Heart right ventricle (tissue), 16 donors: ENCODE data around the gene CHFR. TPM values are rescaled to one million over a fixed set of nuclear protein-coding genes. Genes with fewer than 3 reads are reported as not detected.

ENCODE experiments used
- ATAC-seq, 8 donors: fragments of 200-7000 bp; cut with Tn5 transposase; one replicate each; pipeline ENCODE4 v1.9.1; 2020; ENCODE audit warnings: mild to moderate bottlenecking in 8 of 8, moderate library complexity in 8 of 8, moderate number of reproducible peaks in 1 of 8
- DNase-seq, 2 donors: peaks; one replicate each; pipeline ENCODE4 v3.0.0-alpha.2; 2020
- H3K27ac ChIP-seq, 10 donors: fragments of 200-600 bp; sonication (generic) in 2 of 10; one replicate each; pipeline versions ENCODE4 v1.5.0 to v1.8.0; 2020 to 2022; ENCODE audit warnings: mild to moderate bottlenecking in 3 of 10
- H3K27me3 ChIP-seq, 7 donors: fragments of 200-600 bp; one replicate each; pipeline ENCODE4 v1.8.0; 2021 to 2022; ENCODE audit warnings: mild to moderate bottlenecking in 2 of 7
- H3K36me3 ChIP-seq, 9 donors: fragments of 200-600 bp; sonication (generic) in 1 of 9; one replicate each; pipeline versions ENCODE4 v1.5.0 to v1.8.0; 2020 to 2022; ENCODE audit warnings: mild to moderate bottlenecking in 2 of 9
- H3K4me1 ChIP-seq, 9 donors: fragments of 200-600 bp; sonication (generic) in 1 of 9; one replicate each; pipeline versions ENCODE4 v1.5.0 to v1.8.0; 2020 to 2022; ENCODE audit warnings: mild to moderate bottlenecking in 4 of 9
- H3K4me3 ChIP-seq, 10 donors: fragments of 200-600 bp; sonication (generic) in 2 of 10; one replicate each; pipeline versions ENCODE4 v1.5.0 to v1.8.0; 2020 to 2022; ENCODE audit warnings: mild to moderate bottlenecking in 7 of 10, moderate library complexity in 2 of 10
- H3K9me3 ChIP-seq, 11 donors: fragments of 200-600 bp in 10 of 11; sonication (generic) in 2 of 11; one replicate each; pipeline versions ENCODE4 v1.5.0 to v1.8.0; 2013 to 2022; ENCODE audit warnings: mild to moderate bottlenecking in 2 of 11, control low read depth in 1 of 11, moderate library complexity in 1 of 11
- CTCF ChIP-seq, 9 donors: fragments of 200-600 bp; sonication (generic) in 2 of 9; IDR thresholded peaks; one replicate each; pipeline versions ENCODE4 v1.5.0 to v1.8.0; 2021 to 2022; ENCODE audit warnings: antibody characterized with exemption in 9 of 9, mild to moderate bottlenecking in 5 of 9, moderate library complexity in 1 of 9
- WGBS, 2 donors: extraction: QIAGEN DNeasy Blood & Tissue Kit; methylation state at CpG; one replicate each; pipeline ENCODE4 v1.1.7; 2013; ENCODE audit warnings: inconsistent platforms in 1 of 2; 5-methylcytosine and 5-hydroxymethylcytosine counted together
- intact Hi-C, 10 donors: fragments of 100-400 bp; cut with DNase I; formaldehyde crosslinking; loops; one replicate each; pipeline versions ENCODE4 v1.11.1 to v1.14.2; 2022
- polyA plus RNA-seq, 2 donors: library from polyadenylated mRNA; stranded (reverse); fragments of 200-250 nt; gene quantifications; one replicate each; pipeline ENCODE4 v1.2.3, GENCODE V29; 2013
- total RNA-seq, 10 donors: library from RNA; stranded (reverse); fragmentation: NEBNext Ultra II Directional in 3 of 10; extraction: Animal tissue kit (Norgen Biotek cat#: 25700) in 3 of 10; gene quantifications; one replicate each; pipeline versions ENCODE4 v1.2.1 to v1.2.4, GENCODE V29; 2021 to 2023
- donor health status: Arrhythmogenic right ventricular cardiomyopathy.
- donor health status: ischemic (EF 13 %, LVEDD 7.1; RV severe dilation, severe dysfunction).
- donor health status: healthy with polysubstance abuse.
- donor health status: DM: no; HTN: yes; CAD: no.
- donor health status: DM: no; HTN: no; CAD: no.
- donor health status: ischemic (EF 25% LVEDD 6.9; RV normal size, moderate dysfunction).
- donor health status: ischemic (EF 25% LVEDD 5.7; RV mildly dilated, moderate dysfunction).
- donor health status: healthy.
- donor health status: DM: yes; HTN: yes; CAD: no.
- donor health status: Ischemic cardiomyopathy.
- donor health status: ischemic (EF 35%, LVEDD 5.7; RV mildly dilated, moderate dysfunction).
- donor health status: nonischemic (EF 11% LVEDD 7.7; RV severe dilation, severe dysfunction).
- donor health status: DM: yes; HTN: yes; CAD: no.
- donor health status: PGD.
- donor health status: ischemic (EF 29% LVEDD 5.4; RV normal size, mild dysfunction).
- donor health status: nonischemic (EF 23%, LVEDD 6.1; RV moderate dilation, normal function).

CHFR gene
- total and polyA plus RNA-seq, 12 donors, result 10.2 to 27.2 (median 15.0) TPM

DNA sequence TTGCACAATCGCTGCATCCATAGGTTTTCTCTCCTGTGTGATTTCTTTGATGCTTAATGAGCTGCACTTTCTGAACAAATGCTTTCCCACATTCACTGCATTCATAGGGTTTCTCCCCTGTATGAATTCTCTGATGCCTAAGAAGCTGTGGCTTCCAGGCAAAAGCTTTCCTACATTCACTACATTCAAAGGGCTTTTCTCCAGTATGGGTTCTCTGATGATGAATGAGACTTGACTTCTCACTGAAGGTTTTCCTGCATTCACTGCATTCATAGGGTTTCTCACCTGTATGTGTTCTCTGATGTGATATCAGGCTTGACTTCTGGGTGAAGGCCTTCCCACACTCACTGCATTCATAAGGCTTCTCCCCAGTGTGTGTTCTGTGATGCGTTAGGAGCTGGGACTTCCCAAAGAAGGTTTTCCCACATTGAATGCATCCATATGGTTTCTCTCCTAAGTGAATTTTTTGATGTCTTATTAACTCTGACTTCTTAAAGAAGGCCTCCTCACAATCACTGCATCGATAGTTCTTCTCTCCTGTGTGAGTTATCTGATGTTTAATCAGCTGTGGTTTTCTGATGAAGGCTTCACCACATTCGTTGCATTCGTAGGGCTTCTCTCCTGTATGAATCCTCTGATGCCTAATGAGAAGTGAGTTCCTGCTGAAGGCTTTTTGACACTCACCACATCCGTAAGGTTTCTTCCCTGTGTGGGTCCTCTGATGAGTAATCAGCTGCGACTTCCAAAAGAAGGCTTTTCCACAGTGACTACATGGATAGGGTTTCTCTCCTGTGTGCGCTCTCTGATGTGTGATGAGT lies 38.4 kb upstream of the CHFR start:
- Histone ChIP-seq H3K27ac (no peak overlapping the region), H3K36me3 (peaks cover 0 to 98% (median 64%) of the 10 kb centered on the region in 9 donors), H3K4me3 (no peak overlapping the region), H3K9me3 (peaks cover 8 to 100% (median 100%) of the 10 kb centered on the region in 11 donors), H3K4me1 (no peaks in the 10 kb centered on the region), H3K27me3 (no peaks in the 10 kb centered on the region)
- TF ChIP-seq CTCF (IDR thresholded peaks at IDR 0.05), result no peak
- no peak for DNase-seq
- 98% methylated on average over 8 of the region's 8 CpGs for WGBS, 2 donors
- no peak for ATAC-seq
- intact Hi-C loops, result loop anchor here in 1 of 10 donors (10.0 kb wide), 1 partner anchor 119 kb away; no protein-coding TSS in a partner anchor

DNA sequence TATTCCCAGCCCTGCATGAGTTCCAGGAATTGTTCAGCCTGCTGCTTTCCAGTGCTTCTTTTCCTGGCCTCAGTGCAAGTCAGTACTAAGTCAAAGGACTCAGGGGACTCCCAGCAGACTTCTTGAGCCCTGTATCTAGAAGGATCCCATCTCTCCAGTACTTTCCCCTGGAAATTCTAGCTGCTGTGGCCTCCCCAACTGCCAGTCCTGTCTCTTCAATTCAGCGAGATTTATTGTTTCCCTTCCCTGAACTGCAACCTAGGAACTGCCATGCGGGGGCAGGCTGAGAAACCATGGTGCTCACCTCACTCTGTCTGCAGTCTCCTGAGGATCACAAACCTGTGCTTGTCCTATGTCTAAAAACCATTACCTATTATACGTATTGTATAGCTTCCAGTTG lies 37.0 kb upstream of the CHFR start:
- no peaks in the 10 kb centered on the region for H3K27me3 ChIP-seq
- no peaks in the 10 kb centered on the region for H3K4me1 ChIP-seq
- no peak overlapping the region for H3K27ac ChIP-seq
- peaks cover 8 to 100% (median 99%) of the 10 kb centered on the region in 11 donors for H3K9me3 ChIP-seq
- TF ChIP-seq CTCF (IDR thresholded peaks at IDR 0.05), result no peak
- intact Hi-C loops, result loop anchor here in 1 of 10 donors (10.0 kb wide), 1 partner anchor 120 kb away; no protein-coding TSS in a partner anchor
- ATAC-seq (no peak), DNase-seq (no peak)
- 97 to 100% methylated on average over 3 of the region's 3 CpGs for WGBS, 2 donors
- H3K4me3 ChIP-seq, result no peak overlapping the region
- H3K36me3 ChIP-seq, result peaks cover 0 to 94% (median 49%) of the 10 kb centered on the region in 9 donors

DNA sequence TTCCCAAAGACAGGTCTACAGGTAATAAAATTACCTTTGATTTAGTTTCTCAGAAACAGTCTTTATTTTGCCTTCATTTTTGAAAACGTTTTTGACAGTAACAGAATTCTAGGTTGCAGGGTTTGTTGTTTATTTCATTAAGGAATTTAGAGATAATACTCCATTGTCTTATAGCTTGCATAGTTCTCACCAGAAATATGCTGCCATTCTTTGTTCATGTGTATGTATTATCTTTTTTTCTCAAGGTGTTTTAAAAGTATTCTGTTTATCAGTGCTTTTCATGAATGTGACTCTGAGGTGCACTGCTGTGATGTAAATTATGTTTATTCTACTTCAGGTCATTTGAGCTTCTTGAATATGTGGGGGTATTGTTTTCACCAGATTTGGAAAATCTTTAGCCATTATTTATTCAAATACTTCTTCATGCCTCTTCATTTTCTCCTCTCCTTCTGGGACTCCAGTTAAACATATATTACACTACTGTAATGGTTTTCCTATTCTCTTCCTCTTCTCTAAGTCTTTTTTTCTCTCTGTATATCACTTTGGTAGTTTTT lies 36.0 kb upstream of the CHFR start:
- TF ChIP-seq CTCF (IDR thresholded peaks at IDR 0.05), result no peak
- Histone ChIP-seq H3K4me3 (no peak overlapping the region), H3K27me3 (no peaks in the 10 kb centered on the region), H3K4me1 (no peaks in the 10 kb centered on the region), H3K9me3 (peaks cover 8 to 100% (median 99%) of the 10 kb centered on the region in 11 donors), H3K36me3 (peaks cover 0 to 92% (median 42%) of the 10 kb centered on the region in 9 donors), H3K27ac (no peak overlapping the region)
- DNase-seq (no peak), ATAC-seq (no peak)
- 47 to 55% methylated on average over 1 of the region's 1 CpG for WGBS, 2 donors
- intact Hi-C loops, result loop anchor here in 1 of 10 donors (10.0 kb wide), 1 partner anchor 121 kb away; no protein-coding TSS in a partner anchor

DNA sequence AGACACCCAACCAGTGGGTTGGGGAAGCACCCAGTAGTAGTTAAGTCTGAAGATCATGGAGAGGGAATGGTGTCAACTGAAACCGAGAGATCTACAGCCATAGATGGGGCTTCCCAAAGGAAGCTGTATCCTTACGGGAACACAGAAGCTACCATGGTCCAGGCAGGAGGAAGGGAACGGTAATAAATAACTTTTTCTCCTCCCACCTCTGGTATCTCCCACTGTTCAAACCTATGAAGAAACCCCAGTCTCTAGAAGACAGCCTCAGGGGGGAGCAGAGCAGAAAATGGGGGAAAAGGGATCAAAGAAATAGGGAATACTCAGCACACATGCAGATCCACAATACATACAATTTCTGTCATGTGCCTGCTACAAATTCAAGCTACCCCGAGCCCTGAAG lies 35.3 kb upstream of the CHFR start:
- no peak overlapping the region for H3K27ac ChIP-seq
- H3K4me1 ChIP-seq, result no peaks in the 10 kb centered on the region
- H3K27me3 ChIP-seq, result no peaks in the 10 kb centered on the region
- TF ChIP-seq CTCF (IDR thresholded peaks at IDR 0.05), result no peak
- ATAC-seq, result no peak
- H3K9me3 ChIP-seq, result peaks cover 8 to 100% (median 99%) of the 10 kb centered on the region in 11 donors
- H3K36me3 ChIP-seq, result peaks cover 0 to 92% (median 36%) of the 10 kb centered on the region in 9 donors
- WGBS, 2 donors, result 98 to 99% methylated on average over 4 of the region's 4 CpGs
- no peak overlapping the region for H3K4me3 ChIP-seq
- intact Hi-C loops, result loop anchor here in 1 of 10 donors (10.0 kb wide), 1 partner anchor 122 kb away; no protein-coding TSS in a partner anchor
- no peak for DNase-seq
